ENCODE data around the gene EXD1.
"Not testable (repeated sequence)": the region's sequence is repeated elsewhere in the genome, so short reads cannot be mapped to it uniquely, and the experiment has no call there.

The EXD1 gene, protein sequence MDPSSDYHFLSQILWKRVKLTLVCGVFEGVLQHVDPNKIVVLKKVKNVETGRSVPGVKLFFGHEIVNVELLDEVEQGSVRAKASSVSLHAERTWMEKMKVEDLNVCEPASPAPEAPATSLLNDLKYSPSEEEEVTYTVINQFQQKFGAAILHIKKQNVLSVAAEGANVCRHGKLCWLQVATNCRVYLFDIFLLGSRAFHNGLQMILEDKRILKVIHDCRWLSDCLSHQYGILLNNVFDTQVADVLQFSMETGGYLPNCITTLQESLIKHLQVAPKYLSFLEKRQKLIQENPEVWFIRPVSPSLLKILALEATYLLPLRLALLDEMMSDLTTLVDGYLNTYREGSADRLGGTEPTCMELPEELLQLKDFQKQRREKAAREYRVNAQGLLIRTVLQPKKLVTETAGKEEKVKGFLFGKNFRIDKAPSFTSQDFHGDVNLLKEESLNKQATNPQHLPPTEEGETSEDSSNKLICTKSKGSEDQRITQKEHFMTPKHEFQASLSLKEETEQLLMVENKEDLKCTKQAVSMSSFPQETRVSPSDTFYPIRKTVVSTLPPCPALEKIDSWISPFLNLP

DNA sequence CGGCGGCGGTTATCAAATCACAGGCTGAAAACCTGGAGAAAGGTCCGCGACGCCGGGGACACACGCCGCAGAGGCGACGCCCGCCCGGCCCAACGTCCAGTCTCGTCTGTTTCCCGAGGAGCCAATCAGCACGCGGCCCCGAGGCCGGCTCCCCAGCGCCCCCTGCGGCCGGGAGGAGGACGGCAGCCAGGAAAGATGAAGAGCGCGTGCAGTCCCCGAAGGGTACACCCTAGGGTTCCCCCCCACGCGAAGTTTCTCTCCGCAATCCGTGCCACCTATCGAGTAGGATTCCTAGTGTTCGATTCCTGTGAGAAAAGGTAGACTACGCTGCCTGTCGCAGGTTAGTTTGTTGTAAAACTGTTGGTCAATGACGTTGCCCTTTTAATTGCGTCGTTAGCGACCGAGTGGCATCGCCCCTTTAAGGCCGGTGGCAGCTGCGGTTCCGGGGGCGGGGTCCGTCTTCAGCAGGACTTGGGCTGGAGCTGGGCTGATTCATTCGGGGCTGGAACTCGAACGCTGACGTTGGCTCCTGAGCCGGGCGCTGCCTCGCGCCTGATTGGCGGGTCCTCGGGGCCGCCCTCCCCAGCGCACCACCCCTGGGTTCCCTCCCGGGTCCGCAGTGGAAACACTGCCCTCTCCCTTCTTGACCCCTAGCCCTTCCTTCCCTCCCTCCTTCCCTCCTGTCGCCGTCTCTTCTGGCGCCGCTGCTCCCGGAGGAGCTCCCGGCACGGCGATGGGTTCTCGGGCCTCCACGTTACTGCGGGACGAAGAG lies at the start of gene EXD1, which contains the start of gene CHP1:
Gene EXD1, minus strand, starts transcription at position 108 of the 772 bp plus-strand sequence. CDS start 4,182 bp downstream, outside the sequence.
Gene CHP1, plus strand, starts transcription at position 619 of the 772 bp plus-strand sequence. Its CDS starts 115 bp downstream, at position 734.
- DNase-seq (ENCODE audit: extremely low read depth in 1 of 2, low read depth in 1 of 2) = peak; percentile 89 to 98

DNA sequence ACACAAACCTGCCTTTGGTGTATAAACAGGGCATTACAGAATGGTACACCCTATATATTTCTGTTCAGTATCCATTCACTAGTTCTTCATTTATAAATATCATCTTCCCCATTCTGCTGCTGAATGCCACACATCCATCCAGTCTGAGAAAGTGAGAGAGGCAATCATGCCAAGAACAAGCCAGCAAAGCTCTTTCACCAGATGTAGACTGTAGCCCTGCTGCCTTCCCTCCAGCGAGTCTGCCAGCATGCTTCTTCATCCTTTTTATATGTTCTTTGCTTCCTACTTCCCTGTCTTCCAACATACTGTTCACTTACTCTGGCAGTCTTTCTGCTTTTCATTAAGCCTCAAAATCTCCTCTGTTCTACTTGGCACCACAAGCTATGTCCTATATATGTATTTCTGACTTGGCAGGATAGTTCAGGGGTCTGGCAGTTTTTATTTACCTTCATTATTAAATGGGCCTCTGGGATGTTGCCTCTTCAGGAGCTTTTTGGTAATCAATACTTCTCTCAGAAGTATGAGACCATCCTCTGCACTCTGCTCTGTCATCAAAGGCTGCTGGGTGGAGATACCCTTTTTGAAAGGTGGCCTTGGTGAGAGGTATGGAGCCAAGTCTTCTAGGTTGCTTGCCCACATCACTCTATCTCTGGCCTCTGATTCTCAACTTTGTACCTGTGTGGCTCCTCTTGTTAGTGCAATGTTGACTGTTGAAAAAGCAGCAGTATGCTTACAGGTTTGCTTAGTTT lies 49.2 kb upstream of the EXD1 start:
- no peak for DNase-seq (ENCODE audit: extremely low read depth in 1 of 2, low read depth in 1 of 2)

DNA sequence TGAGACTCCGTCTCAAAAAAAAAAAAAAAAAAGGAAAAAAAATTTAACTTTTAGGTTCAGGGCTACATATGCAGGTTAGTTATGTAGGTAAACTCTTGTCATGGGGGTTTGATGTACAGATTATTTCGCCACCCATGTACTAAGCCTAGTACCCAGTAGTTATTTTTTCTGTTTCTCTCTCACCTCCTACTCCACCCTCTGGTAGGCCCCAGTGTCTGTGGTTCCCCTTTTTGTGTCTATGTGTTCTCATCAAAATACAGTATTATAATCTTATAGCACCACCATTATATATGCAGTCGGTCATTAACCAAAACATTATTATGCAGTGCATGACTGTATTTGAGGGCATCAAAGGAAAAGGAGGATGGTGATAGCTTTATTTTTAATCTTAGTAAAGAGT lies 47.8 kb upstream of the EXD1 start:
- no peak for DNase-seq (ENCODE audit: extremely low read depth in 1 of 2, low read depth in 1 of 2)

DNA sequence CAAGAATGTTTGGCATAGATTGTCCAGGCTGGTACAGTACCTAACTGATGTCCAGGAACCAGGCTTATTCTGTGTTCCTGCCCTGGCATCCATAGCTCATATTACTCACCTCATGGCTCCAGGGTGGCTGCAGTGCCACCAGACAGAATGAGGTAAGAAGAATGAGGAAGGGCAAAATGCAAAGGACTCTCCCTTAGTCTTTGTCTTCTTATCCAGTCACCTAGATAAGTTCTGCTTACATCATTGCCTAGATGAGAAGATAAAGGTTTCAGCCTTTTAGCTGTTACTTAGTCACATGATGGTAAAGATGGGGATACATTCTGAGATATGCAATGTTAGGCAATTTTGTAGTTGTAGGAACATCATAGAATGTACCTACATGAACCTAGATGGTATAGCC lies 46.3 kb upstream of the EXD1 start:
- no peak for DNase-seq (ENCODE audit: extremely low read depth in 1 of 2, low read depth in 1 of 2)

DNA sequence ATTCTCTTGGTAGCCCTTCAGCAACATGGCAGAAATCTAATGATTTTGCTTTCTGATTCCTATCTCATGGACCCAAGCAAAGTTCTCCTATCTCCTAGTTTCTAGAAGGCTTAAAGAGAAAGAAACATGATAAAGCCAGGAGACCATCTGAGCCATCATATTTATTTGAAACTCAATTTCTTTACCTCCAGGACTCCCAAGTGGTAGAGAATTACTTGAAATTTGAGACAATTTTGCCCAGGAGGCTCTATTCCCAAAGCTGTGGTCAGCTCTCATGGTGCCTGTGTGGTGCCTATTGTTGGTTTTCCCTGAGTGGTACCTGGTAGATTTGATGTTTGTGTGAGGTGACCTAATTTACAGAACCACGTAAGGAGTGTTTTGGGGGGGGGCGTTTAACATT lies 39.3 kb upstream of the EXD1 start:
- no peak for DNase-seq (ENCODE audit: extremely low read depth in 1 of 2, low read depth in 1 of 2)

DNA sequence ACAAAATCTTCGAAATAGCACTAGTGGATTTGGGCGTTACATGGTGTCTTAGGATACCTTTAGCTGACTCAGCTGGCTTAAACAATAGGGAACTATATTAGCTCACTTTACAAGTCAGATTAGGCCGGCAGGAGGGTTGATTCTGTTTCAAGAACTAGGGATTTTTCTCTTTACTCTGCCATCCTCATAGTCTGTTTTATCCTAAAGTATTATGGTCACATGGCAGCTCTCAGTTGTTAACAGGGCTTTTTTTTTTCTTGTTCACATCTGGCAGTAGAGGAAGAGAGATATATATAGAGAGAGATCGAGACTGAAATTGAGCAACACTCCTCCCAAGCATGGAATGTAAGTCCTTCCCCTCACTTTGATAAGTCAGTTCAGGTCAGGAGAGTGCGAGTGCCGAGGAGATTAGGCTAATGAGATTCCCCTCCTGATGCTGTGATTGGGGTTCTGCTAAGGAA lies 33.4 kb upstream of the EXD1 start:
- DNase-seq (ENCODE audit: extremely low read depth in 1 of 2, low read depth in 1 of 2) = no peak

DNA sequence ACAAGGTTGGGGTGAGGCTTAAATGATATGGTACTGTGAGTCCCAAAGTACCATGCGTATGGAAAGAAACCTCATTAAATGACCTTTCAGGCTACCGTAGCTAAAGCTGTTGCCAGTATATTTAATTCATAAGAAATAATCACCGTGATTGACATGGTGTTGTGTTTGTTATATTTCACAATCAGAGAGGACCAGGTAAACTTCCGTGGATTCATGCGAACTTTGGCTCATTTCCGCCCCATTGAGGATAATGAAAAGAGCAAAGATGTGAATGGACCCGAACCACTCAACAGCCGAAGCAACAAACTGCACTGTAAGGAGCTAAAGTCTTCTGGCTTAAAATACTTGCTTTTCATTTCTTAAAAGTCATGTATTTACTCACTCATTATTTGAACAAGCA lies 32.0 kb upstream of the EXD1 start:
- DNase-seq (ENCODE audit: extremely low read depth in 1 of 2, low read depth in 1 of 2) = no peak

DNA sequence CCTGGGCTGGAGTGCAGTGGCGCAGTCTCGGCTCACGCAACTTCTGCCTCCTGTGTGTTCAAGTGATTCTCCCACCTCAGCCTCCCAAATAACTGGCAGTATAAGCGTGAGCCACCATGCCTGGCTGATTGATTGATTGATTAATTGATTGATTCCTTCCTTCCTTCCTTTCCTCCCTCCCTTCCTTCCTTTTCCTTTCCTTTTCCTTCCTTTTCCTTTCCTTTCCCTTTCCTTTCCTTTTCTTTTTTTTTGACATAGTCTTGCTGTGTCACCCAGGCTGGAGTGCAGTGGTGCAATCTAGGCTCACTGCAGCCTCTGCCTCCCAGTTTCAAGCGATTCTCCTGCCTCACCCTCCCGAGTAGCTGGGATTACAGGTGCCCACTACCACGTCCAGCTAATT lies 30.4 kb upstream of the EXD1 start:
- not testable (repeated sequence) for DNase-seq (ENCODE audit: extremely low read depth in 1 of 2, low read depth in 1 of 2)

DNA sequence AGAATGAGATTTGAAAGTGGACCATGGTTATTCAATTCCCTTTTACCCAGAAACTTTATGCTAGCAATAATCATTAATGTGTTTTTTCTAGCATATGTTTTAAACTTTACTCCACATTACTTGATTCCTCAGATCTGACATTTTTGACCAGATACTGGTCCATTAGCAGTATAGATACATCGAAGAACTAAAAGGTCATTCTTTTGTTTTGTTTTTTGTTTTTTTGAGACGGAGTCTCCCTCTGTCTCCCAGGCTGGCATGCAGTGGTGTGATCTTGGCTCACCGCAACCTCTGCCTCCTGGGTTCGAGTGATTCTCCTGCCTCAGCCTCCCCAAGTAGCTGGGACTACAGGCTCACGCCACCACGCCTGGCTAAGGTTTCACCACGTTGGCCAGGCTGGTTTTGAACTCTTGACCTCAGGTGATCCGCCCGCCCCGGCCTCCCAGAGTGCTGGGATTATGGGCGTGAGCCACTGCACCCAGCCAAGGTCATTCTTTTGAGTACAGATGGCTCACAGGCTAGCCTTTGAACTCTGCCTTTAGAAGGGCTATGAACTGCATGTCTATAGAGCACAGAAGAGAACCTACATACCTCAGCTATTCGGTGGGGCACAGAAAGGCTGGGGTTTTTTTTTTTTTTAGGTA lies 29.1 kb upstream of the EXD1 start:
- no peak for DNase-seq (ENCODE audit: extremely low read depth in 1 of 2, low read depth in 1 of 2)

DNA sequence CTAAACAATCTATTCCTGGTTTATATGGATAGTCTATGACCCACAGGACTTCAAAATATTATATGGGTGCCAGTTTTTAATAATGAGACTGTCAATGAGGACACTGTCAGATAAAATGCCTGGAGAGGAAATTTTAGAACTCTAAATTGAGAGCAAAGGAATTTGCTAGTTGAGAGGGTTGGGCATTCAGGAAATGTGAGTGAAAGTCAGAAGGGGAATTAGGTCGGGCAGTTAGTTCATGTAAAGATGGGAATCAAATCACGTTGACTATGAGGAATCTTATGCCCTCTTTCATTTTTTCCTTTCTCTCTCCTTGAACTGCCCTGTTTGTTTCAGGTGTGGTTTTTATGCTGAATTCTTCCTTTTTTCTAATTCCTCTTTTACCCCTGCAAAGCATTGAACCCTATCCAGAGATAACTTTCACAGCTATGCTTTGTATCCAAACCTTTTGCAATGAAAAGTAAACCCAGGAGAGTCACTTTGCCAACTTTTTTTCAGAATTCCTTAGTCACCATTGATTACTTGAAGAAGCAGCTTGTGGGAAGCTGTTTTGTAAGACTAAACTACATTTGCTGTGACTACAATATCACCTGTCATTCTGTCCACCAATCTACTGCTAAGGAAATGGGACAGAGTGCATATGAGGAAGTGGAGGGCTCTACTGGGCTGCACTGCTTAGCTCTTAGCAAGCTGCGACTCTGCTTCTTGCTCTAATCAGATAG lies 28.4 kb upstream of the EXD1 start:
- DNase-seq (ENCODE audit: extremely low read depth in 1 of 2, low read depth in 1 of 2) = no peak

DNA sequence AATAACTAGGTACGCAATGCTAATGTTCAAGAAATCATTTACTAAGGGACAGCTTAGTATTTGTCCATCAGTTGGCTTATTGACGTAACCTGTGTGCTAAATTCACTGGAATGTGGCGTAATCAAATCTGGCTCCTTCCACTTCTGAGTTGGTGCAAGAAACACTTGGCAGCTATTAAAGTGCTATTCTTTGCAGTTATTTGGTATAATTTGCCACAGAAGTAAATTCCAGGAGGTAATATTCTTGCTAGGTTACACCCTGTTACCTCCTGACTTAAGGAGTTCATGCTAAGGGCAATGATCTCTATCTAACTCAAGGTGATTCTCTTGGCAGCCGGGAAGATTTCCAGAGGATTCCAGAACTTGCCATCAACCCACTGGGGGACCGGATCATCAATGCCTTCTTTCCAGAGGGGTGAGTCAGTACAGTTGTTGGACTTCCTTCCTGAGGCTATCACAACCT lies 26.1 kb upstream of the EXD1 start:
- DNase-seq (ENCODE audit: extremely low read depth in 1 of 2, low read depth in 1 of 2) = no peak

DNA sequence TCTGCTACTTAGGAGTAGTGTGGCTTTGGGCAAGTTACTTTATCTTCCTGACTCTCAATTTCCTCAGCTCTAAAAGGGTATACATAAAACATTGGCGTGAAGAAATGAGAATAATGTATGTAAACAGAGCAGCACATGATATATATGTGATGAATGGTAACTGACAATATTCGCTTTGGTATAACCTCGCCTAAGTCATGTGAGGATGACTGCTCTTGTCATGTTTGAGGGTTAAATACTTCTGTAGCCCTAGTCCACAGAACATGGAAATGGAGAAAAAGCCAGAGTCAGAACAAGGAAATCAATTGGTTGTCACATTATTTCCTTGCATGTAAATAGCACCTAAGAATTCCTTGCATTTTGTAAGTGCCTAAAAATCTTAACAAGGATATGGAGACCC lies 25.5 kb upstream of the EXD1 start:
- DNase-seq (ENCODE audit: extremely low read depth in 1 of 2, low read depth in 1 of 2) = no peak

DNA sequence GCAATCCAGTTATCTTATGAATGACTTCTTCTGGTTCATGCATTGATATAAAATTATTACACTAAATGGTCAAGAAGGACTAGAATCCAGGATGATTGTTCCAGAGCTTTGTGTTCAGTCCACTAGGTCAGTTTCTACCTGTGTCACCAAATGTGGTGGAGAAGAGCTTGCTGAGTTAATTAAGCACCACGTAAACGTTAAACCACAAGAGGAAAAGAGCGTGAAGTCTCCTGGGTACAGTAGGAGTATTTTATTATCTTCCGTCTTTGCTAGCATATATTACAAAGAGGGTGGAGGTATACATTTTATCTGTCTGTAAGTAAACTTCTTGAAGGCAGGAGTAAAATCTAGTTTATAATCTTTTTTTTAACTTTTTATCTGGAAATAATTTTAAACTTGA lies 24.0 kb upstream of the EXD1 start:
- DNase-seq (ENCODE audit: extremely low read depth in 1 of 2, low read depth in 1 of 2) = no peak

DNA sequence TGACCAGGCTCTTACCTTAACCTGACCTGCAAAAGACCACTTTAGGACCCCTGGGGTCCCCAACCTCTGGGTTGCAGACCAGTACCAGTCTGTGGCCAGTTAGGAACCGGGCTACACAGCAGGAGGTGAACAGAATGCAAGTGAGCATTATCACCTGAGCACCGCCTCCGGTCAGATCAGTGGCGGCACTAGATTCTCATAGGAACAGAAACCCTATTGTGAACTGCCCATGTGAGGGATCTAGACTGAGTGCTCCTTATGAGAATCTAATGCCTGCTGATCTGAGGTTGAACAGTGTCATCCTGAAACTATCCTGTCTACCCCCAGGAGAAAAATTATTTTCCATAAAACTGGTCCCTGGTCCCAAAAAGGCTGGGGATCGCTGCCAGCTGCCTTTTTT lies 20.9 kb upstream of the EXD1 start:
- DNase-seq (ENCODE audit: extremely low read depth in 1 of 2, low read depth in 1 of 2) = no peak

DNA sequence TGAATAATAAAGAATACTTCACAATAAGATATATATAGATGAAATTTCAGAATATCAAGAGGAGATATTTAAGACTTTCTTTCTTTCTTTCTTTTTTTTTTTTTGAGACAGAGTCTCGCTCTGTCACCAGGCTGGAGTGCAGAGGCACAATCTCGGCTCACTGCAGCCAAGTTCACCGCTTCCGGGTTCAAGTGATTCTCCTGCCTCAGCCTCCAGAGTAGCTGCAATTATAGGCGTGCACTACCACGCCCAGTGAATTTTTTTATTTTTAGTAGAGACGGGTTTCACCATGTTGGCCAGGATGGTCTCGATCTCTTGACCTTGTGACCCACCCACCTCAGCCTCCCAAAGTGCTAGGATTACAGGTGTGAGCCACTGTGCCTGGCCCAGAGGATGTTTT lies 20.2 kb upstream of the EXD1 start:
- not testable (repeated sequence) for DNase-seq (ENCODE audit: extremely low read depth in 1 of 2, low read depth in 1 of 2)

DNA sequence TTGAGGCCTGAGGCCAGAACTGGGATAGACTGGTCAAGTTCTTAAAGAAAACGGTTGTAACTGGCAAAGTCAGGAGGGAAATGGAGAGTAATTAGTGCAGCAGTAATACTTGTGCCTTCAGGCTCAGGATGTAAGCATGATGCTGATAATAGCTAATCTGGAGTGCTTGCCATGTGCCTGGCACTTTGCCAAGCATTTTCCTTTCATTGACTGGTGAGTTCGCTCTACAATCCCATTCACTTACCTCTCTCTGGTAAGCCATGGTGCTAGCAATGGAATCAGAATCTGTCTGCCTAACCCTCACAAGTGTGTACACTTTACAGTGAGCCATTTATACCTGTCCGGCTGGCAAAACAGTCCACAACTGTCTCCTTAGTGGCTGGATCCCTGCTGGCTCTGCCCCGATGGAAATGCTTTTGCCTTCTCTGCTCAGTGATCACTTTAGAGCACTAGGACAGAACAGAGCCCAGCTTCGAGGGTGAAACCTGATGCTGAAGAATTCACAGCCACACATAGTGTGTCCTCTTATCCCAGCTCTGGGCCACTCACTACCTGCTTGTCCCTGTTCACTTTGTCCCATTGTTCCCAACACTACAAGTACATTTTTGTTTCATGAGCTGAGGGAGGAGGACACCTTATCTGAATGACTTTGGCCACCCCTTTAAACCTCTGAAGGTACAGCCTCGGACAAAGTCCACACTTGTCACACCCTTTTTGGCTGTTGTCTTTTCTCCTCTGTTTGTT lies 10.8 kb upstream of the EXD1 start:
- no peak for DNase-seq (ENCODE audit: extremely low read depth in 1 of 2, low read depth in 1 of 2)

DNA sequence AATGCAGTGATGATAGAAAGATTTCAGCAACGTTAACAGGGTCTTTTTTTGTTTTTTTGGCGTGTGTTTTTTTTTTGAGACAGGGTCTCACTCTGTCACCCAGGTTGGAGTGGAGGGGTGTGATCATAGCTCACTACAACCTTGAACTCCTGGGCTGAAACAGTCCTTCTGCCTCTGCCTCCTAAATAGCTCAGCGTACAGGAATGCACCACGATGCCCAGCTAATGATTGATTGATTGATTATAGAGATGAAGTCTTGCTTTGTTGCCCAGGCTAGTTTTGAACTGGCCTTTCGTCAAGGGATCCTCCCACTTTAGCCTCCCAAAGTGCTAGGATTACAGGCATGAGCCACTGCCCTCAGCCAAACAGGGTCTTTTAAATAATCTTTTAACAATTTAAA lies 7.5 kb upstream of the EXD1 start:
- DNase-seq (ENCODE audit: extremely low read depth in 1 of 2, low read depth in 1 of 2) = no peak

DNA sequence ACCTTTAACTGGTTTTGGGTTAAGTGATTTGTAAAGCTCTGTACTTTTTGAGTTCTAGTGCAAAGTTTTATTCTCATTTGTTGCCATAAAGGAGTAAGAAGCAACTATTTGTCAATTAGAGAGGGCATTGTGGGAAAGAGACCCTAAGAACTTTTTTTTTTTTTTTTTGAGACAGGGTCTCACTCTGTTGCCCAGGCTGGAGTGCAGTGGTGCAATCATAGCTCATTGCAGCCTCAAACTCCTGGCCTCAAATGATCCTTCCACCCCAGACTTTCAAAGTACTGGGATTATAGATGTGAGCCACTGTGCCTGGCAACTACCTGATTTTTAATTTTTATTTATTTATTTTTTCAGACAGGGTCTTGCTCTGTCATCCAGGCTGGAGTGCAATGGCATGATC lies 5.4 kb upstream of the EXD1 start:
- DNase-seq (ENCODE audit: extremely low read depth in 1 of 2, low read depth in 1 of 2) = no peak

DNA sequence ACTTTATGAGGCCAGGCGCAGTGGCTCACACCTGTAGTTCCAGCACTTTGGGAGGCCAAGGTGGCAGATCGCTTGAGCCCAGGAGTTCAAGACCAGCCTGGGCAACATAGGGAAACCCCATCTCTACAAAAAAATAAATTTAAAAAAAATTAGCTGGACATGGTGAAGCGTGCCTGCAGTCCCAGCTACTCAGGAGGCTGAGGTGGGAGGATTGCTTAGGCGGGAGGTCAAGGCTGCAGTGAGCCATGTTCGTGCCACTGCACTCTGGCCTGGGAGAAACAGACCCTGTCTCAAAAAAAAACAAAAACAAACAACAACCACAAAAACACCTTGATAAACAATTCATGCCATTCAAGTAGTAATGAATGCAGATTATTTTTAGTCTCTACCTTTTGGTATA lies 4.7 kb upstream of the EXD1 start:
- not testable (repeated sequence) for DNase-seq (ENCODE audit: extremely low read depth in 1 of 2, low read depth in 1 of 2)
